H1 (cell line): ENCODE data around the gene C2CD3.
"Not testable (repeated sequence)": the region's sequence is repeated elsewhere in the genome, so short reads cannot be mapped to it uniquely, and the experiment has no call there.

Experiments
- CEBPB ChIP-seq: IDR thresholded peaks from 2 replicates; pipeline ENCODE4 v1.6.1; 2012; ENCODE audit warnings: low read depth, low read length
- CTCF ChIP-seq, 3 experiments: IDR thresholded peaks; 1 replicate in 2 of 3; 2 replicates in 1 of 3; pipeline versions ENCODE4 v1.5.1 to v1.6.1; 2011; ENCODE audit warnings: low read length in 3 of 3, mild to moderate bottlenecking in 3 of 3, inconsistent platforms in 2 of 3, low read depth in 1 of 3, moderate library complexity in 1 of 3; ENCODE audit not compliant: insufficient read depth in 1 of 3; ENCODE audit errors: control extremely low read depth in 1 of 3
- EP300 ChIP-seq, 2 experiments: IDR thresholded peaks; 1 replicate in 1 of 2; 2 replicates in 1 of 2; pipeline ENCODE4 v1.6.1; 2011 to 2012; ENCODE audit warnings: low read depth in 2 of 2, low read length in 2 of 2, mild to moderate bottlenecking in 2 of 2, borderline replicate concordance in 1 of 2, inconsistent platforms in 1 of 2, moderate library complexity in 1 of 2
- PHF8 ChIP-seq: fragments of 200-600 bp; sonication (generic); conservative IDR thresholded peaks from 2 replicates; pipeline ENCODE4 v1.7.1; 2012; ENCODE audit warnings: low read depth, mild to moderate bottlenecking, inconsistent platforms, low read length, moderate library complexity
- POLR2A ChIP-seq, 2 experiments: IDR thresholded peaks; 1 replicate in 1 of 2; 2 replicates in 1 of 2; pipeline ENCODE4 v1.6.1; 2011; ENCODE audit warnings: low read depth in 2 of 2, low read length in 2 of 2, mild to moderate bottlenecking in 2 of 2; ENCODE audit errors: control extremely low read depth in 1 of 2
- POU5F1 ChIP-seq: IDR thresholded peaks from 2 replicates; pipeline ENCODE4 v1.6.1; 2011; ENCODE audit warnings: low read depth, mild to moderate bottlenecking, low read length, moderate library complexity
- SIX5 ChIP-seq: IDR thresholded peaks from 2 replicates; pipeline ENCODE4 v1.6.1; 2011; ENCODE audit warnings: mild to moderate bottlenecking, low read depth, low read length

GRCh38 chr11:74129121-74129520, 41.7 kb downstream of the C2CD3 start:
- not testable (repeated sequence) for TF ChIP-seq CEBPB; POLR2A (IDR thresholded peaks at IDR 0.05; ENCODE audit: control extremely low read depth in 1 of 2, low read depth in 2 of 2, low read length in 2 of 2); SIX5; CTCF (IDR thresholded peaks at IDR 0.05; ENCODE audit: control extremely low read depth in 1 of 3, insufficient read depth in 1 of 3, low read depth in 1 of 3, low read length in 3 of 3); EP300 (IDR thresholded peaks at IDR 0.05; ENCODE audit: borderline replicate concordance in 1 of 2, low read depth in 2 of 2, low read length in 2 of 2); POU5F1; PHF8
